Activated CD4-positive, alpha-beta T cell treated with anti-CD3 and anti-CD28 coated beads, Interleukin-2, amount 50 U/mL, for 48 hours (primary cell): Measurements from ENCODE around the gene KCND3.

Source experiments
- DNase-seq, 2 experiments: peaks; one replicate each; pipeline ENCODE4 v3.0.0-alpha.2; 2020

The KCND3 gene

DNA sequence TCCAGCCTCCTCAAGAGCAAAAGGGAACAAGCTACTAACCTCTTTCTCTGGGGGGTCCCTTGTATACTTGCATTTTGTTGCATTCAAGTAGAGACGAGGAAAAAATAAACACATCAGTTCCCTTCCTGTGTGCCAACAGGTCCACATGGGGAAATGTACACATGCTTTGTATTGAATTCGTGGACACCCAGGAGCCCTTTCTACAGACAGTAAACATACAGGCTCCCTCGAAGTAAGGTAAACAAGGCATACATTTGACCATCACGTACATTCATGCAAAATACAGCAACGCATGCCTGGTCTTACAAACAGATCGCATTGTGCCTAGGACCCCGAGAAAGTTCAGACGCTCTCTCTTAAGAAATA lies 1.1 kb downstream of the KCND3 start:
- no peak for DNase-seq

DNA sequence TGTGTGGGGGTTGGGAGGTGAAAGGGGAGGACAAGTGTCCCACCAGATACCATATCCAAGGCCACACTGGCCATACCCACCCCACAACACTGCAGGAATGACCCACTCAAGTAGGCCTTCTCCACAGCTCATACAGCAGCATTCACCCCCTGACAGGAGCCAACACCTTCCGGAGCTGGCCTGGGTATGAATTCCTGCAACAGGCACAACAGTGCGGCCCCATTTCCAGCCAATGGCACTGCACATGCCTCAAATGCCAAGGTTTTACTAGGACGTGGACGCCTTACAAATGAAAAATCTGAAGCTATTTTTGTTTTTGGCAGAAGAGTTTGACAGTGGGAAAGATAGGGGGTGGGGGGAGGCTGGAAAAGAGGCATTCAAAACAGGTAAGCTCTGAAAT lies 2.0 kb downstream of the KCND3 start:
- no peak for DNase-seq

DNA sequence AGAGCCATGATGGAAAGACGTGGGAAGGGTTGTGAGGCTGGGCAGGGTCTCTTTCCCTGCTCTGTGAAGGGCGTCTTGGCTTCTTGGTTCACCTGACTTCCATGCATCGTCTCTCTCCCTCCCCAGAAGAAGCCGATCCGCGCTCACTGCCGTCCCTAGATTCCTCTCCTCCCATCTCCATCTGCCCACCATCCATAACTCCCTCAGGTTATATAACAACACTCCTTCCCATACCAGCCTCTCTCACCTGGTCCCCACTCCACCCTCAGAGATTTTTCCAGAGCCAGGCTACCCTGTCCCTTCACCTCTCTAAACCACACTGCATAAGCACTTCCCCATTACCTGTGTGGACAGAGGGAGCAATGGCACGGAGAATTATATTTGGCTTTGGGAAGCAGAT lies 6.0 kb downstream of the KCND3 start:
- DNase-seq = no peak

DNA sequence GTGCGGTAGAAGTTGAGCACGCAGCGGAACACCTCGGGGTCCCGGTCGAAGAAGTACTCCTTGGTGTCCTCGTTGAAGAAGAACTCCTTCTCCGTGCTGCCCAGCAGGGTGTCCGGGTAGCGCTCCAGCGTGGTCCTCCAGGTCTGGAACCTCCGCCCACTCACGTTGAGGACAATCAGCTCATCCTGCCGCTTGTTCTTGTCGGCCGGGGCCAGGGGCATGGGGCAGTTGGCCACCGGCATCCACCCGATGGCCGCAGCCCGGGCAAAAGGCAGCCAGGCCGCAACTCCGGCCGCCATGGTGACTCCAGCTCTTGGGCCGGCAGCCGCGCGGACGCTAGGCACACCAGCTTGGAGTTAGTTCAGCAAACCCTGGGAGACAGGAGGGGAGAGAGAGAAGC lies 7.0 kb downstream of the KCND3 start:
- no peak for DNase-seq

DNA sequence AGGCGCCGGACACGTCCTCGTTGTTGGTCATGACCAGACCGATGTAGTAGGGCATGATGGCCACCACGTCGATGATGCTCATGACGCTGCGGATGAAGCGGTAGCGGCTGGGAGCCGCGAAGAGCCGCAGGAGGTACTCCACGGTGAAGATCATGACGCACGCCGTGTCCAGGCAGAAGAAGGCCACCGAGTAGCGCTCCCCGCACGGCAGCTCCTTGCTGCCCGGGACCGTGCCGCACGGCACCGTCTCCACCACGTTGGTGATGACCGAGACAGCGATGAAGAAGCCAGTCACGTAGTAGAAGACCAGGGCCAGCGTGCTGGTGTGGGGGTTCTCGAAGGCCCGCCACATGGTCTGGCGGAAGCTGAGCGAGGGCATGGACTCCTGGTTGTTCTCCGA lies 7.6 kb downstream of the KCND3 start:
- DNase-seq = no peak

DNA sequence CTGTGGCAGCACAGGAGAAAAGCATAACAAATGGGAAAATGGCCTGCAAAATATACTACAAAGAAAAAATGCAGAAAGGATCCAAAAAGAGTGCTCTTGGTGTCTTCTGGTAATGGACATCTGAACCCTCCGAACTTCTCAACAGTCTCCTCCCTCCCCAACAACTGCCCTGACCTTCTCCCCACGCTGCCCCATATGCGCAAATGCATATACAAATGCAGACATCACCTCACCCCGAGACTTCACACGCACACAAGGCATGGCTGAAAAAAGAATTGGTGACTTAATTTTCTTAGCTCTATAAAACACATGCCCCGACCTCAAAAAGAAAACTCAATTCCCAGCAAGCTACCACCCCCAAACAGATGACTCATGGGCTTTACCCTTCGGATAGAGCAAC lies 8.4 kb downstream of the KCND3 start:
- DNase-seq = no peak

DNA sequence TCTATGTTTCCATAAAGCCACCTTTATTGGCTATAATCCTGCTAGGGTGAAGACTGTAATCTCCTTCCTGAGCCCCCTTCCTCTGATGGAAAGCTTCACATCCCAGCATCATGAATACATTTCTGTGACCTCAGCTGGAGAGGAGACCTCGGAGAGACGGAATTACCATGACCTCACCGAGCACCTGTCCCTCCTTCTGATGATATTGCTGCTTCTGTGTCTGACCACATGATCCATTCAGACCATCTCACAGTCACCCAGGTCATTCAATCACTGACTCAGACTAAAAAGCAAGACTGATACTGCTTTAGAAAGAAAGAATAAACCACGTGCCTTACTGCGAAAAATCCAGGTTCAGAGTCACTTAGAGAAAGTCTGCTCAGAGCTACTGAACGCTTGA lies 8.8 kb downstream of the KCND3 start:
- DNase-seq = no peak

DNA sequence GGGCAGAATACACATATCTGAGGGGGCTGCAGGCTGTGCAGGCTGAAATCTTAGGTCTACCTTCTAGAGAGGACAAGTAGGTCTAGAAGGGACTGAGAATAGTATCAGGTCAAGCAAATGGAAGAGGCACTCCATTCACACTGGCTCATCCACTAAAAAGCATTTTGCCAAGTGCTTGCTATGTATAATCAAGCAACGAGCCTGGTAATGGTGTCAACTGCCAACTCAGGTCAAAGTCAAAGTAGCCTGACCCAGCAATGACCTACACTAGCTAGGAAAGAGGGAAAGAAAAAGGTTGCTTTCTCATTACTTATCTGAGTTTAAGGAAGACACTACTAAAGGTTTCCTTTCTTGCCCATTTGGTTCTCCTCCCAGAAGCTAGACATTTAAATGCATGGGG lies 10.8 kb downstream of the KCND3 start:
- no peak for DNase-seq

DNA sequence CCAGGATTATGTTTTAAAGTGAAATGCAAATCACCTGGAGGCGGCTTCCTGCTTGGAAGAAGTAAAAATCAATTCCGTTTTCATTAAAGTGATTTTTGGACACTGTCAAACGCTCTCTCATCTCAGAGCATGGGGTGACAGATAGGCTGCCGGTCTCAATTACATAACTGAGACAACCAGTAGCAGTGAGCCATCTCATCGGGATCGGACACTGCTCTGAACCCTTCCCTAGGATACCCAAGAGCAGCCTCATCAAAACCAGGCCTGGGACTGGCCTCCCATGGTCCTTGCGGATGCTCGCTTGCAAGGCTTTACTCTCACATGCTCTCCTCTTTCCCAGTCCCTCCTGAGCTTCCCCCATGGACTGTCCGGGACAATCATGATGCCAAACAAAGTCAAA lies 12.1 kb downstream of the KCND3 start:
- no peak for DNase-seq

DNA sequence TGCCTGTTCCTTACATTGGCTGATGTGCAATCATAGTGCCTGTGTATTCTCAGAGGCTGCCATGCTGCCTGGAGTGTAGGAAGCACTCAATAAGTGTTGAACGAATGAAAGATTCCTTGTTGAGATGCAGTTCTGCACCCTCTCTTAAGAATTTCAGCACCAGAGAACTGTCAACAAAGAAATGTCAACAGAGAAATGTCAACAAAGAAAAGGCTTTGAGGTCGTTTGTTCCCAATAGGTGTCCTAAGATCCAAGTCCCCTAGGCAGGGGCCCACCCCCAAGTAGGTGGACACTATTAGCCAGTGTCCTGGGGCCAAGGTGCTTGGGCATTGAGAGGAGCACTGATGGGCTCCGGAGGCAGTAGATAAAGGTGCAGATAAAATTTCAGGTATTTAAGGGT lies 12.6 kb downstream of the KCND3 start:
- DNase-seq = no peak

DNA sequence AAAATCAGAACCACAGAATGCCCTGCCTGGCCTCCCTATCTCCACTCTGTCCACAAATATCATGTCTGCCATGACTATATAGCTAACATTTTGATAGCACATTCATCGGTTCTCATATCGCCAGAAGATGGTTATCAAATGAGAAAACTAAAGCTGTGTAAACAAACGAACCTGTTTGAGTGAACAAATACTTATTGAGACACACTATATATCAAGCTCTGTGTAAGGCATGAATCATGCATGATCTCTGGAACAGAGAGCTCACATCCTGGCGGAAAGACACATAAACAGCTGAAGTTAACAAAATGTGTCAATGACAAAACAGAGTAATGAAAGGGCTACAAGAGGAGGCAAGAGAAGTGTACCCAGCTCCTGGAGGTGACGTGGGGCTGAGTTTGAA lies 13.1 kb downstream of the KCND3 start:
- no peak for DNase-seq

DNA sequence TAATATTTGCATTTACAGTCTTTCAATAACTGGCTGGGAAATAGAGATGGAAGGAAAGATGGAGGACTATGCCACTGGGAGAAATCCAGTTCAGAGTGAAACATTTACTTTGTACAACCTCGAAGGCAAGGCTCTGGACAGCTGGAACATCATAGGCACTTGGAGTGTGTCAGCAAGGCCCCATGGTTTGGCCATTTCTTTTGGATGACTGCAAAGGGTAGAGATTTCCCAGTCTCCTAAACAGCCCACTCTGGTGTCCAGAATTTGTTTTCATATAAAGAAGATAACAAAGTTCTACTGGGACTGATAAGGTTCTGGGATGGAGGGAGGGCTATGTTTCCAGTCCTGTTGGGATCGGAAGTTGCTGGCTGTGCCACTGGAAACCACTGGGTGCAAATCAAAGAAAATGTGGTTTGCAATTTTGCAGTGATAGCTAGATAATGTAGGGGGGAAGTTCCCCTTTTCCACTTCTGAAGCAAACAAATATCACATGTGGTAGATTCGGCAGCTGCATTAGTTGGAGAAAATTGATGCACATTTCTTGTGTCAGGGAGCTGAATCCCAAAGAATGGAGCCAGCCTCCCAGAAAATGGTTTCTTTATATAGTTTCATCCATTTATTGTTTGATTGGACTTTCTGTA lies 16.2 kb downstream of the KCND3 start:
- DNase-seq = no peak

DNA sequence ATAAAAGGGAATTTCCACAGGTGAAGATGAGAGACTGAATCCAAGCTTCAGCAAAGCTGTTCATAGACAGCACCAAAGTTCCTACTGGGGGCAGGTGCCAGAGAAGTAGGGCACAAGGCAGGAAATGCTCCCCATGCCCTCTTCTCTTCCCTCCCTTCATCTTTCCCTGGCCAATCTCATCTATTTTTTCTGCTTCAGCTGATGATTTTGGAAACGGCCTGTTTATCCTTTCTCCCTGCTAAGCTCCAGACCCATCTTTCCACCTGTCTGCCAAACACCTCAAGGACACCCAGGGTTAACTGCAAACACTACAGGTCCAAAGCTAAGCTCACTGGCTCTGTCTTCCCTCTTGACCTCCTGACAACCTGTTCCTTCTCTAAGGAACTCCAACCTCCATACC lies 18.1 kb downstream of the KCND3 start:
- no peak for DNase-seq

DNA sequence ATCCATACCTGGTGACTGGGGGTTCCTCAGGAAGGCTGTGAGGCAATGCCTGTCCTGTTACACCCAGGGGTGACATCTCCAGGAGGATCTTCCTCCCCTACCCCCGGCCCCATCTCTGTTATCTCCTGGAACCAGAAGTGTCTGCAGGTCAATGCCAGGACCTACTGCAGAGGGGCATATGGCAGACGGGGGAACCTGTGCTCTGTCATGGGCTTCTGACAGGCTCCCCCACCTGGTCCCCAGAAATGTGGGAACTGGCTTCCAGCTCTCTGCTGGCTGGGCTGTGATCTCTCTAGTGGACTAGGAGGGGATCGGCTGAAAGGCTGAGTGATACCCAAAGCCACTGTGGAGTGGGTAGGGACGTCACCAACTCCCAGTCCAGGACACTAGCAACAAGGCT lies 21.0 kb downstream of the KCND3 start:
- DNase-seq = no peak

DNA sequence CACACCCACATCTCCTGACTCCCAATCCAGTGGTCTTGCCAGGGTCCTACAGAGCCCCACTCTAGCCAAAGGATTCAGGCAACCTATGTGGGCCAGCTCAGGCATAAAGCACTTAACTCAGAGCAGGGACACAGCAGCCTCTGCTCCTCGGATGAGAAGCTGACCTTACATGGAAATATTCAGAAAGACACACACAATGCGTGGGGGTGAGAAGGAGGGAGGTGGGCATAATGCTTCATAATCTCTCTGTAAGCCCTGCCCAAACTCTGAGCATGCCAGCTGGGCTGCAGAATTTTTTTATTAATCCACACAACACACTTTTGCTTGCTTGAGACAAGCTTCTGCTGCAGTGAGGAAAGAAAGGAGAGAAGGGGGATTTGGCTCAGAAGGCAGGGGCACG lies 21.6 kb downstream of the KCND3 start:
- DNase-seq = no peak

DNA sequence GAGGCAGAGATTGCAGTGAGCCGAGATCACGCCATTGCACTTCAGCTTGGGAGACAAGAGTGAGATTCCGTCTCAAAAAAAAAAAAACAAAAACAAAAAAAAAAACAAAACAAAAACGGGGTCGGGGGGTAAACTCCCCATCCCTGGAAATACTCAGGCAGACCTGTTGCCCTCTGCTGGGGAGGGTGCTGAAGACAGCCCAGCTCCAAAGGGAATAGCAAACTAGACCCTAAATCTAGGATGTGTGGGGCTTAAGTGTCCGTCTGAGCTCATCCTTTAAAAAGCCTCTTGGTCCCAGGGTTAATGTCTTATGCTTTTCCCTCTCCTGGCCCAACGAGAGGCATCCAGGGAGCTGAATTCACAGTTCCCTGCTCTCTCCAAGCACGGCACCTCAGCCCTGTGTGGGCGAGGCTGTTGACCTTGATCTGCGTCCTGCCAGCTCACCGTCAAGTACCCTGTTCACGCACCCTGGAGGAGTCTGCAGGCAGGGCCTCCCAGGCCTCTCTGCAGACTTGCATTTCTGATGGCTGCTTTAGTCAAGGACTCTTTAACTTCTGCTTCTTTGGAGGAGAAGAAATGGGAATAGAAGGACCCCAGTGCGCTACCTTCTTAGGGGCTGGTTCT lies 22.3 kb downstream of the KCND3 start:
- DNase-seq = no peak

DNA sequence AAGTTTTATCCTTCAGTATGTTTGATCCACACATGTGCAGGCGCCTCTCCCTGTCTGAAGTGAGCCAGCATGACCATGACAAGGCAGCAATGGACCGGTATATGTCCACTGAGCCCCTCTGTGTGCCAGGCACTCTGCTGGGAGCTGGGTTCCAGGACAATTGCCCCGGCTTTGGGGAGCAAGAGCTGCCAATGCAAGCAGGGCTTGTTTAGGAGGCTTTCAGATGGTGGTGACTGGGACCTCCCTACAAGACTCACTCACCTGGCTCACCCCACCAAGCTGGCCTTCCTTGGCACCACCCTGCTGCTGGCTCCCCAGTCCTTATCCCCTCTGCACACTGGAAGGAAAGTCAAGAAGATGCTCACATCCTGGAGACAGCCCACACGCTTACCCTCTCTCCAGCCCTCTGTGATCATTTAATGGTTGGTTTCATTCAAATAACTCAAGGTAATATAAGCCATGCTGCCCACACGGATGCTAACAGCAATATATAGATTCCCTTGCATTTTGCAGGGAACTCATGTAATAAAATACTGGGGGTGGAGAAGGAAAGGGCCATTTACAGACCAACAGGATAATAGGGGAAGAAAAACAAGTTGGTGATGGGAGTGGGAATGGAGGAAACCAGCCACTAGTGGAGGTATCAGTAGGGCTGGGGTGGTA lies 23.6 kb downstream of the KCND3 start:
- DNase-seq = no peak

DNA sequence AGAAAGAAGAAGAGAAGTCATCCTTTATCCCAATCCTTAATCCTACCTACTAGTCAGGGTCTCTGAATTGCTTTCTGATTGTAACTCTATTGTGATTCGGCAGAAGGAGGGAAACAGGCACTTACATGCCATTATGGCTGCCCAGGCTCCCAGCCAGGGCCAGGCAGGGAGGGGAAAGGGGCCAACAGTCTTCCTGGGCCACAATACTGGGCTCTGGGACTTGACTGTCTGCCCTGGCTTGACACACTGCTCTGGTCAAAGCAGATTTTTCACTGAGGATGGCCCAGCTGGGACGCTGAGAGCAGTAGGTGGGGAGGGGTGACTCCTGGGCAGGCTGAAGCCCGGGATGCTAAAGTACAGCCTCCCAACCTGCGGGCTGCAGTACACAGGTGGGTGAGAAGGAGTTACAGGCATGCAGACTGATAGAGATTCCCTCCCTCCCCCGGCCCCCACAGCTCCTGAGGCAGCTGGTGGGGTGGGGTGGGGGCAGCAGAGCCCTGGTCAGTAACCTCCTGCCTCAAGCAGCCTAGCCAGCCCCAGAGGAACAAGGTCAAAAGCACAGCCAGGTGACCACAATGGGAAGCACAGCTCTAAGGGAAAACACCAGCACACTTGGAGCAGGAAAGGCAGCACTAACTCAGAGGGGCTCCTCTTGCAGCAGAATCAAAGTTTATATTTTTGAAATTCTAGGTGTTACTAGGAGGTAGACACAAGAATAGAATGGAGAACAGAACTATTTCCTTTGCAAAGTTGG lies 25.3 kb downstream of the KCND3 start:
- no peak for DNase-seq

DNA sequence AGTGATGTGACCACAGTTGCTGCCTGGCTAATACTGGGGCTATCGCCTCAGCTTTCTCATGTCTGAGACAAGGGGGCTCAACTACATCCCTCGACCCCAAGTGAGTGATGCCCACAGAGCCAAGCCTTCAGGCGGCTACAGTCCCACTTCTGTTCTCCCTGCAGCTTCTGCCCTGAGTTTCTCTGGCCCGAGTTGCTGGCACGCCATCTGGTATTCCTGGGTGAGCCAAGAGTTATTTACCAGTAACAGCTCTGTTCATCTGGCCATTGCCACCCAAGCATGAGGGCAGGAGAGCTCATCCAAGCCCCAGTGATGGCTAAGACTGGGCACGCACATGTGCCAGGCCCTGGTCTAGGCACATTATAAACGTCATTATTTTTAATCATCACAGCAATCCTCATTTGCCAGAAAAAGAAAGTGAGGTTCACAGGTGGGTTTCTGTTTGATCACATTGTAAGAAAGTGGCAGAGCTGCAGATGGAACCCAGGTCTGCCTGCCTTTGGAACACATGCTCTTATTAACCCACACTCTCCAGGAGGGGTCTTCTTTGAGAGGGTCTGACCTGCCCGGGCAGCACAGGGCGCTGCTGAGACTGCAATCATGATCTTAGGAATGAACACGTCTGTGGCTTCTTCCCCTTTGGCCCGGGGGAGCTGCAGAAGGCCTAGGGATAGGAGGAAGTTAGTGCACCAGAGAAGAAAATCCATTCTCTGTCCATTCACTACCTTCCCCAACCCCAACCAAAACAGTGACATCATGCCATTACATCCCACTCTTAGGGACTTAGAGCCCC lies 27.5 kb downstream of the KCND3 start:
- no peak for DNase-seq

DNA sequence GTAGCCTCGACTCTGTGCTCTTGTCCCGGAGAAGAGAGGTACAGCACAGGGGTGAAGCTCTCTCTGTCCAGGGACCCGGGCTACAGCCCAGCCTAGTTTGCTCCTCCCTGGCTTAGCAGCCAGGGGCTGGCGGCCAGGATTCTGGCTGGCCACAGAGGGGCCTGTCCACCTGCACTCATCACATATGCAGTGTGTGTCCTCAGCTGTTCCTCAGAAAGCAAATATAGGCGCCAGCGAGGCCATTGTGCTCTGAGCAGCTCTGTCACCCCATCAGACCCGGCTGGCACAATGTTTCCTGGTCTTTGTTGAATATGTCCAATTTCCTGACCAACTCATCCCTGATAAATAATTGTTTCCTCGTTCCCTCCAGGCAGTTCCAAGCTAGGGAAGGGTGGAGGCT lies 28.5 kb downstream of the KCND3 start:
- DNase-seq = no peak

DNA sequence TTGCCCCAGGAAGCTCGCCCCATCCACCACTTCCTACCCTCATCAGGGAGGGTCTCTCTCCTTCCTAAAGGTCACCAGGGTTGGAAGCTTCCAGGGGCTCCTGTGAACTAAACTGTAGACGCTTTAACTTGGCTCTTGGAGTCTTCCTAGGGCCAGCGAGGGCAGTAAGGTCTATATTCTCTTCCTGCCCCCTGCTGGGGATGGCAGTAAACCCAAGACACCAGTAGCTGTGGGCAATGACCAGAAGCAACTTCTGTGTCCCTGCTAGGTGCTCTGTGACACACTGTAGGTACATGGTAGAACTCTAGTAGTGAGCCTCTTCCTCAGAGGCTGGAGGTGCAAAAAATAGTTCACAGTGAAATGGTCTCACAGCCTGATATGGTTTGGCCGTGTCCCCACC lies 30.0 kb downstream of the KCND3 start:
- DNase-seq = no peak

DNA sequence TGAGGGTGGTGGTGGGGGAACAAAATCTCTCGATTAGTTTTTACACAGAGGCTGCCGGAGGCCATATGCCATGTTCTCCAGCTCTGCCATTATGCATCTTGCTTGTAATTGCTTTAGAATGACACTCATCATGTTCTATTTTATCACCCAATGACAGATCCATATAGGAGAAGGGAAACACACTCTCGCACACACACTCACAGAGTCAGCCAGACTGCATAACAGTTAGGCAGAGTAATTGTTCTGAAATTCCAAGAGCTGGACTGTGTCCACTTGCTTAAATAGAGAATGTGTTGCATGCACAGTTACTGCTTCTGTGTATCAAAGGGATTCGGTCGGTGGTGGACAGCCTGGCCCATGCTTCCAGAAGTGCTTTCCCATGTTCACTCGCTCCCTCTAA lies 30.6 kb downstream of the KCND3 start:
- no peak for DNase-seq

DNA sequence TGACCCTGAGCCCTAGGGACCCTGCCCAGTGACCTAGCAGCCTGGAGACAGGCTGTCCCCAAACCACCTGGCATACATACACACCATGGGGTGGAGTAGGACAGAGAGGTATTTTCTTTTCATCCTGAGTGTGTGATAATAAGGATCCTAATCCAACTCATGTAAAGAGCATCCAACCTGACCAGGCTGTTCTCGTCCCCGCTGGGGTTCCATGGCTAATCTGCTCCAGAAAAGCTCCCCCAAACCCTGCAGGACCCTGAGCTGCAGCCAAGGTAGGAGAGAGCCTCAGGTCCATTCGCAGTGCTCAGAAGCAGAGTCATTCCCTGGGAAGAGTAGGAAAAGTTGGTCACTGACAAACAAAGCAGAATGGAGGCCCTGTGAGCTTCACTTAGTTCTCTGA lies 31.4 kb downstream of the KCND3 start:
- no peak for DNase-seq
